DMS 273 treated with DMSO at 0.1 percent for 48 hours (cell line): ENCODE results near the gene MYADM.

Experiments used
- DNase-seq: peaks from one replicate; lab custom pipeline; 2025; lab: John Stamatoyannopoulos, UW

MYADM gene

DNA sequence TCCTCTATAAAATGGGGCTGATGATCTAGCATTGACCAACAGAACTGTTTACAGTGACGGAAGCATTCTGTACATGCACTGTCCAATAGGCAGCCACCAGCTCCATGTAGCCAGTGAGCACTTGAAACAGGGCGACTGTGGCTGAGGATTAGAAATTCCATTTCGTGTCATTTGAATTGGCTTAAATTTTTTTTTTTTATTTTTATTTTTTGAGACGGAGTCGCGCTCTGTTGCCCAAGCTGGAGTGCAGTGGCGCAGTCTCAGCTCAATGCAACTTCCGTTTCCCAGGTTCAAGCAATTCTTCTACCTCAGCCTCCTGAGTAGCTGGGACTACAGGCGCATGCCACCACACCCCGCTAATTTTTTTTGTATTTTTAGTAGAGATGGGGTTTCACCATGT lies 17.4 kb downstream of the MYADM start:
- DNase-seq, result no peak

DNA sequence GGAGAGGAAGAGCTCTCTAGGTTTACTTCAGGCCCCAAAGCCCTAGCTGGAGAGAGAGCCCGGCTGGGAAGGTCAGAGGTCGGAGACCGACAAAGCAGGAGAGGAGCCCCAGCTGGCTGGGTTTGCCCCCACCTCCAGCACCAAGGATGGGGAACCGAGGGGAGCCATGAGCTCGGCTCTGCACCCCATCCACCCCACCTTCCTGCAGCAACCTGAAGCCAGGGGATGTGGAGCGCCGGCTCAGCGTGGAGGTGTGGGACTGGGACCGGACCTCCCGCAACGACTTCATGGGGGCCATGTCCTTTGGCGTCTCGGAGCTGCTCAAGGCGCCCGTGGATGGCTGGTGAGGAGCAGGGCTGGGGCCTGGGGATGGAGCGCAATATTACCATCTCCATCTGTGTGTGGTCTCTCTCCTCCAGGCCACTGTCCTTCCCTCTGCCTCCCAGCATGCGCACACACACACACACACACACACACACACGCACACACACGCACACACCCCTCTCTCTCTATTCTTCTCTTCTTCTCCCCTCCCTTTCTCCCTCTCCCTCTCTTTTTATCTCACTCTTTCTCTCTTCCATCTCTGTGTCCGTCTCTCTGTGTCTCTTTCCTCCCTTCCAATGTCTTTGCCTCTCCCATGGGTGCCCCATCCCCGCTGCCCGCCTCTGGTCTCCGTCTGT lies 24.8 kb downstream of the MYADM start:
- no peak for DNase-seq

- DNase-seq, result no peak
Measured at GRCh38 chr19:53892981-53893325, 25.3 kb downstream of the MYADM start.

- DNase-seq, result no peak
Measured at GRCh38 chr19:53894707-53895106, 27.0 kb downstream of the MYADM start.

DNA sequence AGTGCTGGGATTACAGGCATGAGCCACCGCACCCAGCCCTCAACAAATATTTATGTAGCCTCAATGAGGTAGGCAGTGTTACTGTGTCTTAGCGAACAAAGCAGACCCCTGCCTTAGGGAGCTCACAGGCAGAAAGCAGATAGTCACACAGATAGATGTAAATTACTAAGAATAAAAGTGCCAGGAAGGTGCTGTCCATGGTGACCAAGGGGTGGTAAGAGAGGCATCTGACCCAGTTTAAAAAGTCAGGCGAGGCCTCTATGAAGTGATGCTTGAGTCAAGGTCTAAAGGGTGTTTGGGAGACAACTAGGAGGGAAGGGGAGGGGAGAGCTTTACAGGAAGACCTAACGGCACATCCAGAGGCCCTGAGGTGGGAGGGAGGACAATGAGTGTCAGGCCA lies 29.0 kb downstream of the MYADM start:
- DNase-seq, result no peak

GRCh38 chr19:53897459-53897858 lies 29.8 kb downstream of the MYADM start:
- no peak for DNase-seq

GRCh38 chr19:53898166-53898565 lies 30.5 kb downstream of the MYADM start:
- no peak for DNase-seq

GRCh38 chr19:53898636-53899341 lies 31.1 kb downstream of the MYADM start:
- no peak for DNase-seq

DNA sequence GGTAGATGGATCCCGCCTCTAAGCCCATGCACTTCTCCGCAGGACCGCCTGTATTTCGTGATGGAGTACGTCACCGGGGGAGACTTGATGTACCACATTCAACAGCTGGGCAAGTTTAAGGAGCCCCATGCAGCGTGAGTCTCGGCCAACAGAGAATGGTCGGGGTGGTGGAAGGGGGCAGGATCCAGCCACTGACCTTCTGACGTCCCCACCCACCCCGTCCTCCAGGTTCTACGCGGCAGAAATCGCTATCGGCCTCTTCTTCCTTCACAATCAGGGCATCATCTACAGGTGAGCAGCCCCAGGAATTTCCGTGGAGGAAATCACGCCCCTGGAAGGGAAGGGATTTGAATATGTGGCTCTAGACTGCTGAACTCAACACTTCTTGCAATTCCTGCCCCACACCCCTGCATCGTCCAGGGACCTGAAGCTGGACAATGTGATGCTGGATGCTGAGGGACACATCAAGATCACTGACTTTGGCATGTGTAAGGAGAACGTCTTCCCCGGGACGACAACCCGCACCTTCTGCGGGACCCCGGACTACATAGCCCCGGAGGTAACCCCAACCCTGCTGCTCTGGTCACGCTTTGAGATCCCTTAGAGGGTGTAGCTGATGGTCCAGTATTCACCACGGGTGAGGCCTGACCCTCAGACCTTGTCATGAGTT lies 32.6 kb downstream of the MYADM start:
- no peak for DNase-seq

- no peak for DNase-seq
Measured at GRCh38 chr19:53903055-53903680, 35.5 kb downstream of the MYADM start.

- DNase-seq, result no peak
Measured at GRCh38 chr19:53904909-53905308, 37.2 kb downstream of the MYADM start.

DNA sequence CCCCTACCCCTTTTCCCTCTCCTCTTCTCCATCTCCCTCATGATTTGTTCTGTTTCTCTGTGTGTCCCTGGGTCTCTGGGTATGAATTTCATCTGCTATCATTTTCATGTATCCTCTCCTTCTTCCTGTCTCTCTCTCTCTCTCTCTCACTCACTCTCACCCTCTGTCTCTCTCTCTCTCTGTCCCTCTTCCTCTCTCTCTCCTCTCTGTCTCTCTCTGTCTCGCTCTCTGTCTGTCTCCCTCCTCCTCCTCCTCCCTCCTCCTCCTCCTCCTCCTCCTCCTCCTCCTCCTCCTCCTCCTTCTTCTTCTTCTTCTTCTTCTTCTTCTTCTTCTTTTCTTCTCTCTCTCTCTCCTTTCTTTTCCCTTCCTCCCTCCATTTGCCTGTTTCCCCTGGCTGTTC lies 38.1 kb downstream of the MYADM start:
- no peak for DNase-seq

DNA sequence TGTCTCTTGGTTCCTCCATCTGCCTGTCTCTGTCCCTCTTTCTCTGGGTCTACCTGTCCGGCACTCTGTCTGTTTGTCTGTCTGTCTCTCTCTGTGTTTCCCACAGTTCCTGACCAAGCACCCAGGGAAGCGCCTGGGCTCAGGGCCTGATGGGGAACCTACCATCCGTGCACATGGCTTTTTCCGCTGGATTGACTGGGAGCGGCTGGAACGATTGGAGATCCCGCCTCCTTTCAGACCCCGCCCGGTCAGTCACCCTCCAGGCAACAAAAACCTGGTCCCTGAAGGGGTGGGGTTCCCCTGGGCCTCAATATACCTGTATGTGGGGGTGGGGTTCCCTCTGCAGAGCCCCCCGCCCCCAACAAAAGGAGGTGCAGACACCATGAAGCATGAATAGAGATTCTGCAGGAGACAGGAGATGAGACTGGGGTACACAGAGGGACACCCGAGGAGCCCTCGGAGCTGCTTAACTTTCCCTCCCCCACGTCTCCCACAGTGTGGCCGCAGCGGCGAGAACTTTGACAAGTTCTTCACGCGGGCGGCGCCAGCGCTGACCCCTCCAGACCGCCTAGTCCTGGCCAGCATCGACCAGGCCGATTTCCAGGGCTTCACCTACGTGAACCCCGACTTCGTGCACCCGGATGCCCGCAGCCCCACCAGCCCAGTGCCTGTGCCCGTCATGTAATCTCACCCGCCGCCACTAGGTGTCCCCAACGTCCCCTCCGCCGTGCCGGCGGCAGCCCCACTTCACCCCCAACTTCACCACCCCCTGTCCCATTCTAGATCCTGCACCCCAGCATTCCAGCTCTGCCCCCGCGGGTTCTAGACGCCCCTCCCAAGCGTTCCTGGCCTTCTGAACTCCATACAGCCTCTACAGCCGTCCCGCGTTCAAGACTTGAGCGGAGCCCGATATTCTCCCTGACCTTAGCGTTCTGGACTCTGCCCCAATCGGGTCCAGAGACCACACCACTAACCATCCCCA lies 38.8 kb downstream of the MYADM start:
- no peak for DNase-seq

DNA sequence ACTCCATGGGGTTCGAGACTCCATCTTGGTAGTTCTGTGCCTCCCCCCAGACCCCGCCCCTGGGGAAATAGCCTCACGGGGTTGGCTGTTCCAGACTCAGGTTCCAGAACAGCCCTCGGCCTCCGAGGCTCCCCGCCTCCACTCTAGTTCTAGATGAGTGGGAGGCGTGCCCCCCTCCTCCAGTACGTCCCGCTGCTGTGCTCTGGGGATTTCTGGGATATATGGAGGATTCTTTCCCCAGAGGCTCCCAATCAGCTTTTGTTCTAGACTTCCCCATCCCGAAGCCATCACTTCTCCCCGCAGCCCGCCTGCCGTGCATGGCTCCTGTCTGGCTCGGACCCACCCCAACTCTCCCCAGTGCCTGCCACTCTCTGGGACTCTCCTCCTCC lies 39.5 kb downstream of the MYADM start:
- no peak for DNase-seq

GRCh38 chr19:53907690-53908089 lies 40.0 kb downstream of the MYADM start:
- DNase-seq, result no peak

- DNase-seq, result no peak
Measured at GRCh38 chr19:53908106-53908934, 40.6 kb downstream of the MYADM start.

DNA sequence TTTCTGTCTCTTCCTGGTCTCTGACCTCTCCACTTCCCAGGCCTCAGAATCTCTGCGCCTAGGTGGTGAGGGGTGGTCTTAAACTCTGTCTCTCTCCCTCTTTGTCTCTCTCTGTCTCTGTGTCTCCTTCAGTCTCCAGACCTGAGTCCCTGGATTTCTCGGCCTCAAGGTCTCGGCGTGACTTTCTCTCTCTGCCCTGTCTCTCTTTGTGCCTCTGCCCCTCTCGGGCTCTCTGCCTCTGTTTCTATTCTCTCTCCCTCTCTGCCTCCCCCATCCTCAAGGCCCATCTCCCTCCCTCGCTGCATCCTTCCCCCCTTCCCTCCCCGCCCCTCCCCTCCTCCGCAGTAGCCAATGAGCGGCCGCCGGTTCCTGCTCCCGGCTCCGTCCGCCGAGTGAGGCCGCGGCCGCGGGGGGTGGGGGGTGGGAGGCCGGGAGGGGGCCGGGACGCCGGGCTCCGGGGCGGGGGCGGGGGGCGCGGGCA lies 41.3 kb downstream of the MYADM start, which contains the start of gene CACNG7:
TSS of gene CACNG7 (plus strand) at position 344 of the 481 bp plus-strand sequence. CDS start 3,554 bp downstream, outside the sequence.
- no peak for DNase-seq

GRCh38 chr19:53909471-53910169 lies 41.9 kb downstream of the MYADM start:
- DNase-seq, result no peak

DNA sequence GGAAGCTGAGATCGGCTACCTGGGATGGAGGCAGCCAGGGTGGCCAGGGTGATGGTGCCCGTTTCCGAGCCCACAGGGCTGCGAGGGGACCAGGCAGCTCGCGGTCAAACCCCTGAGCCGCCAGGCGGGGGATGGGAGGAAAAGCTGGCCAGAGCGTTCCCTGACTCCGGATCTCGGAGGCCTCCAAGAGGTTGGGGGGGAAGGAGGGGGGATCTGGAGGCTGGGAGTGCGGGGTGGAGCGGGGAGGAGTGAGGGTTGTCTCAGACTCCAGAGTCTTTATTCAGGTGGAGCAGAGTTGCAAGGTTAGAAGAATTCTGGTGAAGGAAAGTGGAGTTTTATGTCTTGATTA lies 42.5 kb downstream of the MYADM start:
- DNase-seq, result no peak

GRCh38 chr19:53912653-53913052 lies 45.0 kb downstream of the MYADM start:
- DNase-seq, result no peak
